Measurements from ENCODE around the gene SDR42E2. TPM values are rescaled to one million over a fixed set of nuclear protein-coding genes. Genes with fewer than 3 reads are reported as not detected.
A peak's percentile ranks its signal among the peaks of the same experiment; 100 is the strongest.

SDR42E2 gene
- total RNA-seq, 4 donors from 2014 or later = not detected

DNA sequence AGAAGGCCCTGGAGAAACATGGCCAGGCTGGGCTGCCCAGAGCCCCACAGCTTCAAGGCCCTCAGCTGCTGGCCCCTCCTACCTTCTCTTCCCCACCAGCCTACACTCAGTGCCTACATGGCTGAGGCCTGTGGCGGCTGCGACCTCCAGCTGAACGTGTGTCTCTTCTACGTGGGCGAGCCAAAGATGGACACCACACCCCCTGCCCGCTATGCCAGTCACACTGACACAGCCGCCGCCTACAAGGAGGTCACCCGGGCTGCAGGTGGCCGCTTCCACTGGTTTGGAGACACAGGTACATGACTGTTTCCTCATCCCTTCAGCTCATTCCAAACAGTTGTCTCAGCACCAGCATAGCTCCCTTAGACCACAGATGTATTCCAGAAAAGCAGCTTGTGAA, 29.5 kb upstream of the SDR42E2 start:
- no peaks in the 10 kb centered on the region for H3K4me1 ChIP-seq
- no peaks in the 10 kb centered on the region for H3K36me3 ChIP-seq
- H3K27me3 ChIP-seq = no peaks in the 10 kb centered on the region
- no peak for DNase-seq
- H3K9me3 ChIP-seq = no peaks in the 10 kb centered on the region
- no peak overlapping the region for H3K27ac ChIP-seq
- H3K4me3 ChIP-seq = no peak overlapping the region
- TF ChIP-seq POLR2A (IDR thresholded peaks at IDR 0.05) = no peak
- TF ChIP-seq, protein P1, sequence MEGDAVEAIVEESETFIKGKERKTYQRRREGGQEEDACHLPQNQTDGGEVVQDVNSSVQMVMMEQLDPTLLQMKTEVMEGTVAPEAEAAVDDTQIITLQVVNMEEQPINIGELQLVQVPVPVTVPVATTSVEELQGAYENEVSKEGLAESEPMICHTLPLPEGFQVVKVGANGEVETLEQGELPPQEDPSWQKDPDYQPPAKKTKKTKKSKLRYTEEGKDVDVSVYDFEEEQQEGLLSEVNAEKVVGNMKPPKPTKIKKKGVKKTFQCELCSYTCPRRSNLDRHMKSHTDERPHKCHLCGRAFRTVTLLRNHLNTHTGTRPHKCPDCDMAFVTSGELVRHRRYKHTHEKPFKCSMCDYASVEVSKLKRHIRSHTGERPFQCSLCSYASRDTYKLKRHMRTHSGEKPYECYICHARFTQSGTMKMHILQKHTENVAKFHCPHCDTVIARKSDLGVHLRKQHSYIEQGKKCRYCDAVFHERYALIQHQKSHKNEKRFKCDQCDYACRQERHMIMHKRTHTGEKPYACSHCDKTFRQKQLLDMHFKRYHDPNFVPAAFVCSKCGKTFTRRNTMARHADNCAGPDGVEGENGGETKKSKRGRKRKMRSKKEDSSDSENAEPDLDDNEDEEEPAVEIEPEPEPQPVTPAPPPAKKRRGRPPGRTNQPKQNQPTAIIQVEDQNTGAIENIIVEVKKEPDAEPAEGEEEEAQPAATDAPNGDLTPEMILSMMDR (IDR thresholded peaks at IDR 0.05) = no peak

DNA sequence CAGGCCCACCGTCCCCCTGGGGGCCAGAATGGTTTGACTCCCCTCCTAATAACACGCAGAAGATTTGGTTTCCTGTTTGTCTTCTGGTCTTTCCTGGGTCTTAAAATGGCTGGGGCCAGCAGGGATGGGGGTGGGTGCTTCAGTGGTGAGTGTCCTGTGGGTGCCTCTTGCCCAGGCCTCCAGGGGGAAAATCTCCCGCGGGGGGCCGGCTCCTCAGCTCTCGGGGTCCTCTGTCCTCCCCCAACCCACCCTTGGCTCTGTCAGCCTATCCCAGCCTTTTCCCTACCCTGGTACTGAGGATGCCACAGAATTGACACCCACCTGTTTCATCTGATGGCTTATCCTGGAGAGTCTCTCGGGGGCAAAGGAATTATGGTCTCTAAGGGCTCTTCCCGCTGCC, 23.8 kb upstream of the SDR42E2 start:
- Histone ChIP-seq H3K27ac (no peak overlapping the region), H3K9me3 (no peaks in the 10 kb centered on the region), H3K4me3 (no peak overlapping the region), H3K27me3 (no peaks in the 10 kb centered on the region), H3K36me3 (no peaks in the 10 kb centered on the region), H3K4me1 (no peaks in the 10 kb centered on the region)
- TF ChIP-seq, protein P1 (IDR thresholded peaks at IDR 0.05) = no peak
- no peak for TF ChIP-seq POLR2A (IDR thresholded peaks at IDR 0.05)
- no peak for DNase-seq

DNA sequence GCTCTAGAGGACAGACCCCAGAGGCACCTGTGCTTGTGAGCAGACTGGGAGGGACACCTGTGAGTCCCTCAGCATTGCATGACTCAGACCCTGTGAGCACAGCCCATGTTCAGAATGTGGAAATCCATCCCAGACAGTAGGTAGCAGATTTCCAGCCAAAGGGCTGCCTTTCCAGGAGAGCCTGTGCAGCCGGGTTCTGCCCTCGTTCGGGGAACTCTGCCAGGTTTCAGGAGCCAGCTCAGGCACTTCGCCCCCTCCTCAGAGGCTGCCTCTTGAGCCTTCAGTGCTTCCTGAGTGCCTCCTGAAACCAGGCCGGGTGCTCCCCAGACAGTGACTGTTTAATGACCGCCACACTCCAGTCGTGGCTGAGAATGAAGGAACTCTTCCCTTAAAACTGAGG, 23.3 kb upstream of the SDR42E2 start:
- H3K4me3 ChIP-seq = no peak overlapping the region
- no peaks in the 10 kb centered on the region for H3K27me3 ChIP-seq
- H3K36me3 ChIP-seq = no peaks in the 10 kb centered on the region
- no peak for TF ChIP-seq POLR2A (IDR thresholded peaks at IDR 0.05)
- TF ChIP-seq, protein P1 (IDR thresholded peaks at IDR 0.05) = no peak
- H3K27ac ChIP-seq = no peak overlapping the region
- no peak for DNase-seq
- no peaks in the 10 kb centered on the region for H3K9me3 ChIP-seq
- H3K4me1 ChIP-seq = no peaks in the 10 kb centered on the region

DNA sequence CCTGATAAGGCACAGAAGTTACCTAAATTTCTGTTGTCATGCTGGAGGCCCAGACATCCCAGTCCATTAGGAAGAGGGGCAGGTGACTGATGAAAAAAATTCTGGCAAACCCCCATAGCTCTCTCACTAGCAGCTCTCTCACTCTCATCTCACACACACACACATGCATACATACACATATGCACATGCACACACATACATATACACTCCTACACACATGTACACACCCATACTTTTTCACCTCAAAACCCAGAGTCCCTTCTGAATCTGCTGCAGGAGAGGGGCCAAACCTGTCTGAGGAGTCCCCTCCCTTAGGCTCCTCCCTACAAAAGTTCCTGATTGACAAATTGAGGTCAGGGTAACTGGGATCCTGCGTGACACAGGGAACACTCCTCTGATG, 22.6 kb upstream of the SDR42E2 start:
- no peaks in the 10 kb centered on the region for H3K9me3 ChIP-seq
- no peaks in the 10 kb centered on the region for H3K27me3 ChIP-seq
- no peaks in the 10 kb centered on the region for H3K36me3 ChIP-seq
- TF ChIP-seq, protein P1 (IDR thresholded peaks at IDR 0.05) = no peak
- no peak for TF ChIP-seq POLR2A (IDR thresholded peaks at IDR 0.05)
- no peak overlapping the region for H3K27ac ChIP-seq
- no peak for DNase-seq
- H3K4me3 ChIP-seq = no peak overlapping the region
- H3K4me1 ChIP-seq = no peaks in the 10 kb centered on the region

DNA sequence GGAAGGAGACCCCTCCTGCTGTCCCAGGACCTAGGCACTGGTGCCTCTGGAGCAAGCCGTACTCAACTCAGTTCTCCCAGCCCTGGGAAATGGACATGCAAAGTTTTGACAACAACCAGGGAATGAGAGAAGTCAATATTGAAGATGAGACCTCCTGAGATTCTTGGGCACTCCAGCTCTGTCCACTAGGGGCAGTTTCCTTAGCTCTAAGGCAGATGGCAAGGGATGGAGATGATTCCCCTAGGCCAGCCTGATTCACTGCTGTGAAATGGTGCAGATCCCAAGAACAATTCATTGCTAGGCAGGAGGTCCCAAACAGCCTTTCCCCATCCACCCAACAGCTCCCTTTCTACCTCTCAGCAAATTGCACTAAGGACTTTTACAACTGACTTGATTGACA, 20.5 kb upstream of the SDR42E2 start:
- H3K27me3 ChIP-seq = no peaks in the 10 kb centered on the region
- TF ChIP-seq, protein P1 (IDR thresholded peaks at IDR 0.05) = peak in 3 of 6 experiments; percentile 3 to 11 (median 4)
- TF ChIP-seq POLR2A (IDR thresholded peaks at IDR 0.05) = no peak
- H3K4me1 ChIP-seq = no peaks in the 10 kb centered on the region
- no peak overlapping the region for H3K4me3 ChIP-seq
- no peak for DNase-seq
- H3K36me3 ChIP-seq = no peaks in the 10 kb centered on the region
- H3K27ac ChIP-seq = no peak overlapping the region
- H3K9me3 ChIP-seq = no peaks in the 10 kb centered on the region

DNA sequence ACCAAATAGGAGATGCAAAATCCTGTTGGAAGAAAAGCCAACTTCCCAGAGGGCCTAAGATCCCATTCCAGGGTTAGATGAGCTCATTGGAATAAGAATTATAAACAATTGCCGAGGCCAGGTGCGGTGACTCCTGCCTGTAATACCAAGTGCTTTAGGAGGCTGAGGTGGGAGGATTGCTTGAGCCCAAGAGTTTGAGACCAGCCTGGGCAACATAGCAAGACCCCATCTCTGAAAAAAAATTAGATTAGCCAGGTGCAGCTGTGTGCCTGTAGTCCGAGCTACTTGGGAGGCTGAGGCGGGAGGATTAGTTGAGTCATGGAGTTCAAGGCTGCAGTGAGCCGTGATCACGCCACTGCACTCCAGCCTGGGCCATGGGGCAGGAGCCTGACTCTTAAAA, 17.8 kb upstream of the SDR42E2 start:
- no peak for TF ChIP-seq POLR2A (IDR thresholded peaks at IDR 0.05)
- TF ChIP-seq, protein P1 (IDR thresholded peaks at IDR 0.05) = no peak
- Histone ChIP-seq H3K9me3 (no peaks in the 10 kb centered on the region), H3K36me3 (no peaks in the 10 kb centered on the region), H3K27ac (no peak overlapping the region), H3K4me3 (no peak overlapping the region), H3K27me3 (no peaks in the 10 kb centered on the region), H3K4me1 (no peaks in the 10 kb centered on the region)
- no peak for DNase-seq

All from Peyer's patch (tissue), 4 donors.